HG03457 (cell line): Measurements from ENCODE around the gene ARFGAP2.

ENCODE experiments used
- ATAC-seq: cut with Tn5 transposase; IDR thresholded peaks from one replicate; pipeline ENCODE4 v1.9.1; 2021; ENCODE audit warnings: moderate number of reproducible peaks; ENCODE audit not compliant: unreplicated experiment

The ARFGAP2 gene

GRCh38 chr11:47188259-47188658 lies 11.6 kb upstream of the ARFGAP2 start:
- no peak for ATAC-seq

GRCh38 chr11:47187723-47188122 lies 11.0 kb upstream of the ARFGAP2 start:
- ATAC-seq = no peak

DNA sequence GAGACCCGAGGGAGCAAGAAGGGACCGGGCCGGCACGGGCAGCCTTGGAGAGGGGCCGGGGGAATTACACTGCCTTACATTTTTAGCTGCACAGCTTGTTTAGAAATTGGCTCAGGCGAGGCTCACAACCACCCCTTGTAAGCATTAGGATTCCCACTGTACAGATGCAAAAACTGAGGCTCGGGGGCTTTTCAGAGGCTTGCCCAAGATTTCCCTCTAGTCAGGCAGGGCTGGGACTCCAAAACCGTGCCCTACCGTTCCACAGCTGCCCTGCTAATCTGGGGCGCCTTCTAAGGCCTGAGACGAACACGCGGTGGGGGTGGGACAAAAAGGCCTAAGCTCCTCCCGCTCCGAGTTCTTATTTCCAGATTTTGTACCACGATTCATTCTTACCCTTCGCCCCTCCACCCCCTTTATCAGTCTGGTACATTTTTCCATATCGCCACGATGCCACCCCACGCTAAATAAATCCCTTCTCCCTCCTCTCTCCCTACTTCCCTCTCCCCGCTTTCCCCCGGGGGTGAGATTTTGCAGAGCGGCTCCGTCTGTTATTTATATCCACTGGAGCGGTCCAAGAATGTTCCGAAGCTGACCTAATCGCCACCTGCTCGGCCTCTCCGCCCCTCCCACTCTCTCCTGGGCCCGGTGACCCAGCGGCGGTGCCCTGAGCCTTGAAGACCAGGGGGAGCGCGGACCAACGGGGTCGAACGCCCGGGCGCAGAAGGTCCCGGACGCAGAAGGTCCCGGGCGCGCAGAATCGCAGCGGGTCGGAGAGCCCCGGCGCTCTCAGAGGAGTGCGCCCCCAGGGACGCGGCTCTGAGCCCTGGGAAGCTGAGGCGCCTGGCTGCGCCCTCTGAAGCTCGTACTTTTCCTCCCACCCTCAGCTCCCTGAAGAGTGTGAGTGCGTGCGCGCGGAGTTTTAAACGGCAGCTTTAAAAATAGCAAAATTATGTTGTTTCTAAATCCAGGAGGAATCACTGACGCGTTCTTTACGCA lies 10.3 kb upstream of the ARFGAP2 start:
- no peak for ATAC-seq

DNA sequence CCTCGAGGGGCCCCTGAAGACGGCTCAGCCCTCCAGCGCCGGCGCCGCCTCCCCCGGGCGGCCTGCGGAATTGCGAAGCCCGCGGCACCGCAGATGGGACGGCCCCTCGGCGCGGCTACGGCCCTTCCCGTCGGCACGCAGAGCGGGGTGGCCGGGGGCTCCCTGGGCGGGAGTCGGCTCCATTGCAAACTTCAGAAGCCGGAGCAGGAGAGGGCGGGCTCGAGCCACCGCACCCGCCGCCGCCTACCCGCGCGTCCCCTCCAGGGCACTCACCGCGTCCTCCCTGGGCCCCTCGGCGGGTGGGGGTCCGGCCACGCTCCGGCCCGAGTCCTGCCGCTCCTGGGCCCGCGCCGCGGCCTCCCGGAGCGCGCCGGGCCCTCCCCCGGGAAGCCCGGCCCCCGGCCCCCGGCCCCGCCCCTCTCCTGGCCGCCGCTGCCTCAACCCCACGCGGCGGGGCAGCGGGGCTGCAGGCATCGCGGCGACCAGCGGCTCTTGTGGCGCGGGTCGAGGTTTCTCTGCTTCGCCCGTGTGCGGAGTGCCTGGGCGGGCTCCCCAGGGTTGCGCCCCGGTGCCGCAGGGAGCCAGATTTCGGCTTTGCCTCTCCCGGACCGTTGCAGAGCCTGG lies 9.5 kb upstream of the ARFGAP2 start, which contains the start of gene PACSIN3:
TSS of gene PACSIN3 (minus strand) at position 359 of the 624 bp plus-strand sequence. CDS start 3,707 bp downstream, outside the sequence.
- ATAC-seq = no peak

DNA sequence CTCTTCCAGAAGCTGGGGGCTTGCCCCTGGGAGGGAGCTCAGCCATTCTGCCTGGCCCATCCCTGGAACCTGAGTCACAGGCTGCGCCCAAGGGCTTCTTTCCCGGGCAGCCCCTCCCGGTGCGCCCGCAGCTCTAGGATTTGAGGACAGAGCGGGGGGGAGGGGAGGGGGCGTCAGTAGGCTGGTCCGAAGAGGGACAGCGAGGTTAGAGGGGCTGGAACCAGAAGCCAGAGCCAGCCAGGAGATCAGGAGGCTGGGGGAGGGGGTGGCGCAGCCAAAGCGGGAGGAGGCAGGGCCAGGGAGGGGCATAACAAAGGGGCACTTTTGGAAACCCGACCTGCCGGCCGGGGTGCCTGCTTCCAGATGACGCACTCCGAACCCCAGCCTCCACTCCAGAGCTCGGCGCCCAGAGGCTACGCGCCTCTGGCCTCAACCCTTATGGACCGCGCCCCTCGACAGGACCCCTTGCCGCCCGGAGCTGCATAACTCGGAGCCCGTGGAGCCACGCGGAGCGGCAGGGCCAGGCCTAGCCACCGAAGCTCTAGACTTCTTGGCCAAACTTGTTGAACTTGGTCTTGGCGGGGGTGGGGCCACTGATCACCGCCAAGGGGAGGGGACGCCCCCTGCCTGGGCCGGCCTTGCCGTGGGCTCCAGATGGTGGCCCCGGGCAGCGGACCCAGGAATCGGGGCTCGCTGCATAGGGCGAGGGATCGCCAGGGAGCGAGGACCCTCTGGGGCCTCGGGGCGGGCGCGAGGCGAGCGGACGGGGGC lies 8.8 kb upstream of the ARFGAP2 start:
- no peak for ATAC-seq

DNA sequence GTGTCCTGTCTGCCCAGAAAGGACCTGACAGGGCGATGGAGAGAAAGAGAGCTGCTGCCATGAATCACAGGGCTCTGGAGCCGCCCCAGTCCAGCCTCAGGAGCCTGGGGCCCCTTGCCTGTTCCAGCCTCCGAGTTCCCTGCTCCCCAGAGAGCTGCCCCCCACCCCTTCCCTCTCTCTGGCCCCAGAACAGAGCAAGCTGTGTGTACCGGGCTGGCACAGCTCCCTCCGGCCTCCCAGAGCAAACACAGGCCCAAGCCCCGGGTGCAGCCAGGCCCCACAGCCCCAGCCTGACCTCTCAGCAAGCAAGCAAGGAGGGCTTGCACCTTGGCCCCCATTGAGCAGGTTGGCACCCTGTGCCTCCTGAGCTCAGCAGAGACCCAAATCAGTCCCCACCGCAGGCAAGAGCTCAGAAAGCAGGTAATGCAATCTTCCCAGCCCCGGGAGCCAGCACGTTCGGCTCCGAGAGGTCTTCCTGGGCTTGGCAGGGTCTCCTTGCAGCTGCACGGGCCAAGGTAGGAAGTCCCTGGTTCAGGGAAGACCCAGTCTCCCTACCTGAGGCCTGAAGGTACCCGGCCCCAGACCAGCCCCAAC lies 8.1 kb upstream of the ARFGAP2 start:
- ATAC-seq = no peak

- no peak for ATAC-seq
Measured at GRCh38 chr11:47183969-47184368, 7.3 kb upstream of the ARFGAP2 start.

GRCh38 chr11:47183031-47183856 lies 6.6 kb upstream of the ARFGAP2 start:
- ATAC-seq = no peak

DNA sequence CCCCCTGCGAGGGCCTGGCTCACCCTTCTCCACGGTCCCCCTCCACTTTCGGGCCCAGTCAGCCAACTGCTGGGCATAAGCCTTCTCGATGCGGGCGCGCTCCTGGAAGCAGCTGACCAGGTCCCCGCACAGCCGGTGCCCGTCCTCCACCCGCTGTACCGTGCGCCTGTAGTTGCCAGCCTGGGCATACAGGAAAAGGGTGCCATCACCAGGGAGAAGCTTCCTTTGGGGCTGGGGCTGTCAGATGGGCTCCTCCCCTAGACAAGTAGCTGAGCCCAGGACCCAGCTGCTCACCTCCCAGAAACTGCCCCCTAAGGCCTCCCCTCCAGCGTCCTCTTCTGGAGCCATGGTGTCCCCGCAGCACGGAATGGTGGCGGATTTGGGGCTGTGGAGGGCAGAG lies 5.7 kb upstream of the ARFGAP2 start:
- ATAC-seq = no peak

GRCh38 chr11:47181271-47181670 lies 4.6 kb upstream of the ARFGAP2 start:
- no peak for ATAC-seq

DNA sequence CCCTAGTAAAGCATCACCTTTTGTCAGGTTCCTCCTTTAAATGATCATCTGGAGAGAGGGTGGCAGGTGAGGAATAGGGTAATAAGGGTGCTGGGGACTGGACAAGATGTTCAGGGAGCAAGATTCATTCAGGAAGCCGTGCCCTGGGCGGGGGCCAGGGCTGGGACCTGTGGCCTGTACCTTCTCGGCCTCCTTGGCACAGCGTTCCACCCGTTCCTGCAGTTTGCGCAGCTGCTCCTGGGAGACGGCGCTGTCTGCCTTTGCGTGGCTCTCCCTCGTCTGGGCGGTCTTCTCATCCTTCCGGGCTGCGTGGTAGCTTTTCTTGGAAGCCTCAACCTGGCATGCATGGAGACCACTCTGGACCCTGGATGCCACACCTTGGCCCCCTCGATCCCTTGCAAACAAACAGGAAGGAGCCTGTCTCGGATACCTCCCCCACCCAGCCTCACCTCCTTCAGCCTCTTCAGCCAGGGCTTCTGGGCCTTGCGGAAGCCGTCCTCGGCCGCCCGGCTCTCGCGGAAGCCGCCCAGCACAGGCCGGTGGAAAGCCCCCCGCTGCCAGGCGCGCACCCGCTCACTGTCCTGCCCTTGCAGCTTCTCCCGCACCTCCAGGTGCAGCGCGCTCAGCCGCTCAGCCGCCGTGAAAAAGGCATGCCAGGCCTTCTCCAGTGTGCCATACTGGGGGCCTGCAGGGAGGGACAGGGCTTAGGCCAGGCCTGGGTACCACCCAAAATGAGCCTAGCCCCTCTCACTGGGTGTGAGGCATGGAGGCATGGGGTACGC lies 3.5 kb upstream of the ARFGAP2 start:
- no peak for ATAC-seq

DNA sequence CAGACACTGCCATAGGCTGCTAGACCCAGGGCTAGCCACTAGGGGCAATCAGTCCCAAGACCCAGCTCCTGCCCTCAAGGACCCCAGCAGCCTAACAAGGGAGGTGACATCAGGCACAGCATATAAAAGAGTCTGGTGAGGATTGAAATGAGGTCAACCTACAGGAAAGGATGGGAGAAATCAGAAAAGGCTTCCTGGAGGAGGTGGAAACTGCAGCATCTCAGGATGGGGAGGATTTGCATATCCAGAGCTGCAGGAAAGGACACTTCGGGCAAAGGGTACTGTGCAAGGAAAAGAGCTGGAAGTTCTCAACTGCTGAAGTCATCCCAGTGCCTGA lies 2.9 kb upstream of the ARFGAP2 start:
- no peak for ATAC-seq

- ATAC-seq = no peak
Measured at GRCh38 chr11:47178737-47179654, 2.3 kb upstream of the ARFGAP2 start.

DNA sequence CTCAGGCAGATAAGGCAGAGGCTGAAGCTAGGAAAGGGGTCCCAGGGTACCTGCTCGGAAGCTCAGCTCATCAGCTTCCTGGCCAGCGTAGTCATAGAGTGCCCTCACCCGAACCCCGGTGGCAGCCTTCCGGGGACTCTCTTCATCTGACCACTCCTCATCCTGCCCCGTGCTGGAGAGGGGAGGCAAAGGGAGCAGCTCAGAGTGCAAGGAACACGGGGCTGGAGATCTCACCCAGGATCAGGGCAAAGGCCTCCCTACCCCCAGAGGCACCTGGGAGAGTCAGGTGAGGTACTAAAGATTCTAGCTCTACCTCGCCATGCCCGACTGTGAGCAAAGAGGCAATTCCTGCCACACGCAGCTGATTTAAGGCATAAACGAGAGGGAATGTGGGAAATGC lies 1.6 kb upstream of the ARFGAP2 start:
- no peak for ATAC-seq

GRCh38 chr11:47177846-47178245 lies 1.2 kb upstream of the ARFGAP2 start:
- ATAC-seq = no peak

DNA sequence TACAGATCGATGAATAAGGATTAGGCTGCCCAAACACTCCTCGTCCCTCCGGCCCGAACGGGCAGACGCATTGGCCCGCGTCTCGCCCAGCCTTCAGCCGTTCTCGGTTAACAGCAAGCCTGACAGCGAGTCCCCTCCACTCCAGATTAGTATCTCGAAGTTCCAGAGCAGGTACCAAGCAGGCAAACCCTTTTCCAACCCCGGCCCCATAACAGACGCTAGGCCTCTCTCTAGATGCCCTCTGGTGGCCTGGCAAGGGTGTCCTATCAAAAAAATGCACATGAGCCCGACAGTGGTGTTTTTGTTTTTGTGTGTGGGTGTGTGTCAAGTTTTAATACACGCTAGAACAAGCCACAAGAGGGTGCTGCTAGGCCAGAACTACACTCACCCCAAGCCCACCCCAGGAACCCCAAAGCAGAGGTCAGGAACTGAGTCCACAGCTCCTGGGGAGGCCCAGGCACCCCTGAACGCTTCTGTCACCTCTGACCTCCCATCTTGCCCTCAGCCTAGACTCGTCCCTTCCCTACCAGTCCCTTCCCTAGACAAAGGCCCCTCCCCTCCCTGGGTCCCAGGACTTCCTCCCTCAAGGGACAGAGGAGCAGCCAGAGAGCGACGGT lies 658 bp upstream of the ARFGAP2 start:
- peak; percentile 33 for ATAC-seq

DNA sequence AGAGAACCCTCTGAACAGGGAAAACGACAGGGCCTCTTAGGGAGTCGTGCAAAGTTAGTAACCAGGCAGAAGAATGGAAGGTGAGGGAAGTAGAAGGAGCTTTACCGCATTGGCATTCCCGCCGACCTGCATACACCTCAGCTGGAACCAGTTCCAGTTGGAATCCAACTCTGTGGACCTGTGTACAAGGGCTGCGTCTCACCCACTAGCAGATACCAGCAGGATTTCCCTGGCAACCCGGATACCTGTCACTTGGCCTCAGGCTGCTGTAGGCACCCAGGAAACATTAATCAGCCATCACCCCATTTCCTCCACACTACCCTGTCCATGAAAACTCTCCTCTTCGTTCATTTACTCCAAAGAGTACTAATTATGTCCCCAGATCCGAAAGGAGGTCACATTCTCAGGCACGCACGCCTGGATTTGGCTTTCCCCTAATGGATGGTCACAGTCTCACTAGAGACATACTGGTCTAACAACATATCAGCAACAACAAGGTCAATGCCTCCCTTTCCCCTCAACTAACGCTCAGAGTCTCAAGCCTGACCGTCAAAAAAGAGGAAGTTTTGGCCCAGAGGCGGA lies 842 bp downstream of the ARFGAP2 start:
- ATAC-seq = no peak
